ENCODE data around the gene PDE6C. TPM values are rescaled to one million over a fixed set of nuclear protein-coding genes. Genes with fewer than 3 reads are reported as not detected.

PDE6C gene
- total and polyA plus RNA-seq, 2 of the 4 experiments (the other 2 are of a cell fraction): not detected

DNA sequence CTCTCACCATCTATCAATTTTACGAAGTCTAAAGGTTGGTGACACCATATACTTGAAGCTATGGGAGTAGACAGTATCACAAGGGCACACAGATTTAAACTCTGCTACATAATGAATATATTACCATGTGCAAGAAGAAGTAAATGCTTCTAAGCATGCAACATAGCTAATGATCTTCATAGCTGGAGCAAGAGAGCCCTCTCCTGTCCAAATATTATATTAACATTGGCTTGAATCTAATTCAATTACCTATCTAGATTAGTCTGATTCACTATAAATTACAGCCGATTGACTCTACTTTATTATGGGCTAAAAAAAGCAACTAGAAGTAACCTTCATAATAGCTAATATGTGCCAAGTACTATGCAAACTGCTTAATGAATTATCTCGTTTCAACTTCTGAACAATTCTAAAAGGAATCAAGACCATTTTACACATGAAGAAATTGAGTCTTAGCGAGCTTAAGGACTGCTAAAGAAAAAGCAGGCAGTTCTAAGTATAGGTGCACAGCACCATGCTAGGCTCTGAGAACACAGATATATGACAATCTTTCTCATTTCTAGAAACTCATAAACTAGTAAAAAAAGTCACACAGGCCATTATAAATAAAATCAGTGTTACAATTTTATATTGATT is 68.2 kb downstream of the PDE6C start:
- Histone ChIP-seq H2BK15ac (ENCODE audit: low read depth, low read length) (no peak overlapping the region), H3K9ac (ENCODE audit: low read depth, low read length) (no peak overlapping the region), H3K4me1 (ENCODE audit: control insufficient read depth, insufficient read depth, low read length) (no peaks in the 10 kb centered on the region), H3K4me3 (ENCODE audit: insufficient read depth, low read depth, low read length) (no peak overlapping the region), H2AK5ac (ENCODE audit: low read depth, low read length) (no peak overlapping the region), H3K9me1 (ENCODE audit: insufficient read depth, low read length) (no peaks in the 10 kb centered on the region), H2BK5ac (ENCODE audit: low read depth, low read length, poor library complexity, severe bottlenecking) (no peak overlapping the region), H3K27ac (ENCODE audit: insufficient read depth, low read length) (no peak overlapping the region), H2AK9ac (replicated peaks; ENCODE audit: low read depth, low read length, poor library complexity) (no peak overlapping the region), H3K27me3 (ENCODE audit: control insufficient read depth, insufficient read depth, low read length) (no peaks in the 10 kb centered on the region), H4K20me1 (ENCODE audit: insufficient read depth, low read length) (no peaks in the 10 kb centered on the region), H3K23ac (ENCODE audit: low read depth, low read length) (no peak overlapping the region), H3K9me3 (ENCODE audit: control insufficient read depth, insufficient read depth, low read length) (no peaks in the 10 kb centered on the region), H3K56ac (ENCODE audit: extremely low read depth, insufficient read depth, low read length) (no peak overlapping the region), H3K79me1 (ENCODE audit: low read depth in 1 of 2, low read length in 2 of 2) (no peaks in the 10 kb centered on the region), H4K5ac (ENCODE audit: low read depth, low read length) (no peak overlapping the region), H4K8ac (ENCODE audit: low read depth in 2 of 2, low read length in 2 of 2) (no peak overlapping the region), H3K4me2 (ENCODE audit: low read depth, low read length) (no peak overlapping the region), H2BK20ac (ENCODE audit: low read depth, low read length) (no peak overlapping the region), H2AFZ (replicated peaks; ENCODE audit: low read length, poor library complexity) (no peak overlapping the region), H3K4ac (ENCODE audit: low read depth, low read length) (no peak overlapping the region), H2BK120ac (ENCODE audit: low read depth, low read length) (no peak overlapping the region), H3K18ac (ENCODE audit: low read depth, low read length) (no peak overlapping the region), H3K14ac (replicated peaks; ENCODE audit: low read depth, low read length) (no peak overlapping the region), H4K91ac (ENCODE audit: insufficient read depth, low read depth, low read length) (no peak overlapping the region), H3K36me3 (ENCODE audit: control insufficient read depth, insufficient read depth, low read length) (peaks cover 8% of the 10 kb centered on the region; the same call in 1 of the 2 replicates)
- BruUV-seq (replicated peaks): no TSS peak
- peak; percentile 79 for ATAC-seq (ENCODE audit: low read depth)
- CTCF ChIA-PET: interaction anchor here (0.6 to 1.6 kb wide), 6 partner anchors 10 to 171 kb away, joined by 3 to 6 read pairs (median 4); no protein-coding TSS in a partner anchor
- POLR2A ChIA-PET (ENCODE audit: unreplicated experiment): no interaction called here
- peak; percentile 37 for DNase-seq
- no CpG with 5 or more reads among the region's 4 CpGs for WGBS, 2 experiments (ENCODE audit: extremely low coverage in 2 of 2, insufficient read length in 1 of 2)
- dilution Hi-C loops (cut with HindIII; ENCODE audit: low sequenced_read_pairs, unreplicated experiment) (no loop called here), in situ Hi-C loops (cut with MboI; ENCODE audit: low sequenced_read_pairs) (loop anchor here (25.0 kb wide), 1 partner anchor 318 kb away; no protein-coding TSS in a partner anchor), intact Hi-C loops (cut with micrococcal nuclease) (loop anchor here (1.0 to 10.0 kb wide), 3 partner anchors 125 to 306 kb away; no protein-coding TSS in a partner anchor)
- peak; percentile 77 for TF ChIP-seq RAD21 (IDR thresholded peaks at IDR 0.05; ENCODE audit: low read length)
- no peak for TF ChIP-seq CEBPB (IDR thresholded peaks at IDR 0.05; ENCODE audit: low read depth, low read length)
- no peak for TF ChIP-seq NFE2L2 (IDR thresholded peaks at IDR 0.05; ENCODE audit: low read depth, low read length)
- TF ChIP-seq MAFK (IDR thresholded peaks at IDR 0.05; ENCODE audit: low read depth, low read length): no peak
- no peak for TF ChIP-seq POLR2A (IDR thresholded peaks at IDR 0.05; ENCODE audit: low read depth, low read length)
- TF ChIP-seq RFX5 (IDR thresholded peaks at IDR 0.05; ENCODE audit: low read depth, low read length): no peak
- no peak for TF ChIP-seq MAZ (IDR thresholded peaks at IDR 0.05; ENCODE audit: borderline replicate concordance, low read depth, low read length)
- no peak for TF ChIP-seq FOS (IDR thresholded peaks at IDR 0.05; ENCODE audit: low read depth, low read length)
- no peak for TF ChIP-seq USF2 (IDR thresholded peaks at IDR 0.05; ENCODE audit: low read depth, low read length)
- TF ChIP-seq, protein P1, sequence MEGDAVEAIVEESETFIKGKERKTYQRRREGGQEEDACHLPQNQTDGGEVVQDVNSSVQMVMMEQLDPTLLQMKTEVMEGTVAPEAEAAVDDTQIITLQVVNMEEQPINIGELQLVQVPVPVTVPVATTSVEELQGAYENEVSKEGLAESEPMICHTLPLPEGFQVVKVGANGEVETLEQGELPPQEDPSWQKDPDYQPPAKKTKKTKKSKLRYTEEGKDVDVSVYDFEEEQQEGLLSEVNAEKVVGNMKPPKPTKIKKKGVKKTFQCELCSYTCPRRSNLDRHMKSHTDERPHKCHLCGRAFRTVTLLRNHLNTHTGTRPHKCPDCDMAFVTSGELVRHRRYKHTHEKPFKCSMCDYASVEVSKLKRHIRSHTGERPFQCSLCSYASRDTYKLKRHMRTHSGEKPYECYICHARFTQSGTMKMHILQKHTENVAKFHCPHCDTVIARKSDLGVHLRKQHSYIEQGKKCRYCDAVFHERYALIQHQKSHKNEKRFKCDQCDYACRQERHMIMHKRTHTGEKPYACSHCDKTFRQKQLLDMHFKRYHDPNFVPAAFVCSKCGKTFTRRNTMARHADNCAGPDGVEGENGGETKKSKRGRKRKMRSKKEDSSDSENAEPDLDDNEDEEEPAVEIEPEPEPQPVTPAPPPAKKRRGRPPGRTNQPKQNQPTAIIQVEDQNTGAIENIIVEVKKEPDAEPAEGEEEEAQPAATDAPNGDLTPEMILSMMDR (conservative IDR thresholded peaks at IDR 0.05; ENCODE audit: low read depth, low read length): peak; percentile 57
- TF ChIP-seq ELK1 (IDR thresholded peaks at IDR 0.05; ENCODE audit: borderline replicate concordance, low read depth, low read length): no peak
- peak; percentile 45 for TF ChIP-seq SMC3 (IDR thresholded peaks at IDR 0.05; ENCODE audit: low read depth, low read length)
- no peak for TF ChIP-seq RCOR1 (IDR thresholded peaks at IDR 0.05; ENCODE audit: insufficient replicate concordance, low read length)
- no peak for TF ChIP-seq BHLHE40 (IDR thresholded peaks at IDR 0.05; ENCODE audit: low read depth, low read length)
- no peak for TF ChIP-seq CHD1 (IDR thresholded peaks at IDR 0.05; ENCODE audit: low read depth, low read length)
- no peak for TF ChIP-seq MXI1 (IDR thresholded peaks at IDR 0.05; ENCODE audit: borderline replicate concordance, low read depth, low read length)
